GM06990 (cell line): Measurements from ENCODE around the gene MAFB.

Experiments
- DNase-seq: peaks from one replicate; pipeline ENCODE4 v3.0.0-alpha.2; 2011; ENCODE audit not compliant: insufficient read length; ENCODE audit errors: extremely low read depth
- H3K27me3 ChIP-seq: replicated peaks from 2 replicates; pipeline ENCODE4 v1.6.0; 2011; ENCODE audit warnings: low read length; ENCODE audit not compliant: control insufficient read depth, insufficient read depth
- H3K36me3 ChIP-seq: 2 replicates; pipeline ENCODE4 v1.5.1; 2011; ENCODE audit warnings: low read length; ENCODE audit not compliant: control insufficient read depth, insufficient read depth
- H3K4me3 ChIP-seq: replicated peaks from 2 replicates; pipeline ENCODE4 v1.5.1; 2011; ENCODE audit warnings: low read depth, mild to moderate bottlenecking, control low read depth, low read length
- TF ChIP-seq, protein P1 (sequence below): IDR thresholded peaks from 2 replicates; pipeline ENCODE4 v1.5.1; 2011; ENCODE audit warnings: low read length, control low read depth, mild to moderate bottlenecking, inconsistent platforms; ENCODE audit not compliant: insufficient read depth, poor library complexity, severe bottlenecking

MAFB gene

GRCh38 chr20:40724566-40724965, 35.5 kb upstream of the MAFB start:
- Histone ChIP-seq H3K36me3 (no peaks in the 10 kb centered on the region), H3K27me3 (no peaks in the 10 kb centered on the region), H3K4me3 (no peak overlapping the region)
- TF ChIP-seq, protein P1, sequence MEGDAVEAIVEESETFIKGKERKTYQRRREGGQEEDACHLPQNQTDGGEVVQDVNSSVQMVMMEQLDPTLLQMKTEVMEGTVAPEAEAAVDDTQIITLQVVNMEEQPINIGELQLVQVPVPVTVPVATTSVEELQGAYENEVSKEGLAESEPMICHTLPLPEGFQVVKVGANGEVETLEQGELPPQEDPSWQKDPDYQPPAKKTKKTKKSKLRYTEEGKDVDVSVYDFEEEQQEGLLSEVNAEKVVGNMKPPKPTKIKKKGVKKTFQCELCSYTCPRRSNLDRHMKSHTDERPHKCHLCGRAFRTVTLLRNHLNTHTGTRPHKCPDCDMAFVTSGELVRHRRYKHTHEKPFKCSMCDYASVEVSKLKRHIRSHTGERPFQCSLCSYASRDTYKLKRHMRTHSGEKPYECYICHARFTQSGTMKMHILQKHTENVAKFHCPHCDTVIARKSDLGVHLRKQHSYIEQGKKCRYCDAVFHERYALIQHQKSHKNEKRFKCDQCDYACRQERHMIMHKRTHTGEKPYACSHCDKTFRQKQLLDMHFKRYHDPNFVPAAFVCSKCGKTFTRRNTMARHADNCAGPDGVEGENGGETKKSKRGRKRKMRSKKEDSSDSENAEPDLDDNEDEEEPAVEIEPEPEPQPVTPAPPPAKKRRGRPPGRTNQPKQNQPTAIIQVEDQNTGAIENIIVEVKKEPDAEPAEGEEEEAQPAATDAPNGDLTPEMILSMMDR, result no peak
- DNase-seq, result no peak

GRCh38 chr20:40720826-40721225, 31.8 kb upstream of the MAFB start:
- Histone ChIP-seq H3K27me3 (no peaks in the 10 kb centered on the region), H3K4me3 (no peak overlapping the region), H3K36me3 (no peaks in the 10 kb centered on the region)
- no peak for DNase-seq
- TF ChIP-seq, protein P1, result no peak

DNA sequence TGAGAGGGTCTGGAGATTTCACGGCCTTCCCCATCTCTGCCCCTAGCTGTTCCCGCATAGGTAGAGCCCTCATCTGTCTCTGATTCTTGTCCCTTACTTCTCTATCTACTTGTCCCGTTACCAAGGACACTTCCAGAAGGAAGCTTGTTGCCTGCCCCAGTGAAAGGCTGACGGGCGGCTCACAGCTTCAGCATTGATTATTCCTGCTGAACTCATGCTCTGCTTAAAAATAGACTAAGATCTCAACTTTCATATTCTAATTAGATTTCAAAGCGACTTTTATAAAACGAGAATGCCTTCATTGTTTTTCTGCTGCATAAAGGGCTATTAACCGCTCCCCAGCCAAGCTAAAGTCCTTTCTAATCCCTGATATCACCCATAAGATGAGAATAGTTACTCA, 31.1 kb upstream of the MAFB start:
- no peaks in the 10 kb centered on the region for H3K27me3 ChIP-seq
- DNase-seq, result no peak

GRCh38 chr20:40718982-40719729, 30.1 kb upstream of the MAFB start:
- Histone ChIP-seq H3K27me3 (no peaks in the 10 kb centered on the region), H3K36me3 (no peaks in the 10 kb centered on the region), H3K4me3 (no peak overlapping the region)
- TF ChIP-seq, protein P1, result no peak
- no peak for DNase-seq

More for the DNA sequence above, 31.1 kb upstream of the MAFB start:
- TF ChIP-seq, protein P1, result no peak
- H3K36me3 ChIP-seq, result no peaks in the 10 kb centered on the region
- no peak overlapping the region for H3K4me3 ChIP-seq

GRCh38 chr20:40718214-40718977, 29.4 kb upstream of the MAFB start:
- TF ChIP-seq, protein P1, result no peak

More at GRCh38 chr20:40718214-40718977, 29.4 kb upstream of the MAFB start:
- no peak for DNase-seq
- Histone ChIP-seq H3K27me3 (no peaks in the 10 kb centered on the region), H3K36me3 (no peaks in the 10 kb centered on the region), H3K4me3 (no peak overlapping the region)
